ENCODE data around the gene FGD2. TPM values are rescaled to one million over a fixed set of nuclear protein-coding genes. Genes with fewer than 3 reads are reported as not detected.

Gene FGD2
- total and polyA plus RNA-seq, 9 of the 15 experiments (the other 6 are each of a cell fraction or from before 2014, with no cell fraction given): 0.09 TPM; not detected in 8

DNA sequence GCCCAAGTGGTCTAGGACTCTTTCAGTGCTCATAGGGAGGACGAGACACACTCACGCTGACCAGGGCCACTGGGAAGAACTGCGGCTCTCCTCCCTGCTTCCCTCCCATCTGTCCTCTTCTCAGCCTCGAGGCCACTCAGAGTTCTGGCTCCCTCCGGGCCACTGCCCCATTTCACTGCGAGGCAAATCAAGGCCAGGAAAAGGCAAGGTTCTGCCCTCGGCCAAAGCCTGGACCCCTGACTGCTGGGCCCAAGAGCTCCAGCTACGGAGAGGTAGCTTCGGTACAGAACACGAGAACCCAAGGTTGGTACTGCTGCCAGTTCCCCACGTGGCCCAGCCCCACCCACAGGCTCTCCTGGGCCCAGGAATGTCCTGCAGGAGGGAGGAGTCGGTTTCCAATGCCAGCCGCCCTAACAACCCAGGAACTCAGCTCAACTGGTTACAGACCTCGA lies 36.2 kb upstream of the FGD2 start:
- WGBS (ENCODE audit: insufficient coverage, low coverage, missing lambda C conversion rate): 85% methylated on average over 14 of the region's 14 CpGs
- DNase-seq (ENCODE audit: extremely low read depth in 1 of 4, low spot score in 3 of 4) (no peak), FAIRE-seq (no peak), ATAC-seq (no peak)
- Histone ChIP-seq H3K36me3 (ENCODE audit: control insufficient read depth, insufficient read depth, low read length) (peaks cover 72% of the 10 kb centered on the region), H3K9ac (ENCODE audit: insufficient read depth in 1 of 2, low read depth in 2 of 2, low read length in 2 of 2) (peak overlapping the region in 1 of 2 experiments; percentile 1; a peak in 1 of 4 replicates), H3K4me2 (ENCODE audit: insufficient read depth, low read length) (no peak overlapping the region), H3K27me3 (ENCODE audit: control insufficient read depth in 2 of 2, insufficient read depth in 2 of 2, low read length in 2 of 2) (no peaks in the 10 kb centered on the region), H3K79me2 (ENCODE audit: control insufficient read depth, insufficient read depth, low read length) (no peaks in the 10 kb centered on the region), H3K4me1 (replicated peaks in 1 of 2; ENCODE audit: control insufficient read depth in 2 of 2, insufficient read depth in 2 of 2, low read length in 2 of 2) (peaks cover 0 to 10% of the 10 kb centered on the region in 2 experiments; a peak in 2 of 5 replicates), H3K27ac (ENCODE audit: extremely low read depth, low read depth, low read length) (no peak overlapping the region), H3K4me3 (no peak overlapping the region), H3K9me3 (replicated peaks; ENCODE audit: control insufficient read depth, insufficient read depth, low read depth, low read length) (no peaks in the 10 kb centered on the region), H3K9me1 (ENCODE audit: control insufficient read depth, insufficient read depth, low read length) (no peaks in the 10 kb centered on the region), H2AFZ (ENCODE audit: low read depth, low read length) (no peak overlapping the region), H4K20me1 (replicated peaks; ENCODE audit: control insufficient read depth, insufficient read depth, low read length) (no peaks in the 10 kb centered on the region; the same call in 1 of the 2 replicates)
- CTCF ChIA-PET (ENCODE audit: low intra/inter-chr PET ratio): no interaction called here
- in situ Hi-C loops (cut with MboI): no loop called here
- intact Hi-C loops (cut with micrococcal nuclease): no loop called here
- BruUV-seq (replicated peaks): no TSS peak
- TF ChIP-seq IFI16 (CRISPR knock-in tag; IDR thresholded peaks at IDR 0.05) (no peak), SRSF3 (IDR thresholded peaks at IDR 0.05; ENCODE audit: insufficient read depth, low read length) (no peak), RBFOX2 (IDR thresholded peaks at IDR 0.05; ENCODE audit: low read depth, low read length) (0 out of 2 replicates have a peak, but pooled peaks have one; percentile 0), ZNF830 (CRISPR knock-in tag; IDR thresholded peaks at IDR 0.05) (no peak)
- TF ChIP-seq, protein P1, sequence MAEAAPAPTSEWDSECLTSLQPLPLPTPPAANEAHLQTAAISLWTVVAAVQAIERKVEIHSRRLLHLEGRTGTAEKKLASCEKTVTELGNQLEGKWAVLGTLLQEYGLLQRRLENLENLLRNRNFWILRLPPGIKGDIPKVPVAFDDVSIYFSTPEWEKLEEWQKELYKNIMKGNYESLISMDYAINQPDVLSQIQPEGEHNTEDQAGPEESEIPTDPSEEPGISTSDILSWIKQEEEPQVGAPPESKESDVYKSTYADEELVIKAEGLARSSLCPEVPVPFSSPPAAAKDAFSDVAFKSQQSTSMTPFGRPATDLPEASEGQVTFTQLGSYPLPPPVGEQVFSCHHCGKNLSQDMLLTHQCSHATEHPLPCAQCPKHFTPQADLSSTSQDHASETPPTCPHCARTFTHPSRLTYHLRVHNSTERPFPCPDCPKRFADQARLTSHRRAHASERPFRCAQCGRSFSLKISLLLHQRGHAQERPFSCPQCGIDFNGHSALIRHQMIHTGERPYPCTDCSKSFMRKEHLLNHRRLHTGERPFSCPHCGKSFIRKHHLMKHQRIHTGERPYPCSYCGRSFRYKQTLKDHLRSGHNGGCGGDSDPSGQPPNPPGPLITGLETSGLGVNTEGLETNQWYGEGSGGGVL (CRISPR knock-in tag; IDR thresholded peaks at IDR 0.05): no peak
- POLR2A ChIA-PET: interaction anchor here (0.6 to 0.9 kb wide), 2 partner anchors 11 to 17 kb away, joined by 3 to 4 read pairs; no protein-coding TSS in a partner anchor
